ENCODE measurements around the gene PTPN1.

- no peak for TF ChIP-seq CTCF (conservative IDR thresholded peaks at IDR 0.05; ENCODE audit: low read length)
- TF ChIP-seq EZH2phosphoT487 (IDR thresholded peaks at IDR 0.05; ENCODE audit: borderline replicate concordance): no peak
Measured at GRCh38 chr20:50538276-50538675, 28.1 kb downstream of the PTPN1 start.
